Hepatocyte (in vitro differentiated cells): ENCODE data around the gene HNRNPLL. TPM values are rescaled to one million over a fixed set of nuclear protein-coding genes. Genes with fewer than 3 reads are reported as not detected.
"Not testable (repeated sequence)": the region's sequence is repeated elsewhere in the genome, so short reads cannot be mapped to it uniquely, and the experiment has no call there.

Experiments
- DNase-seq: peaks from one replicate; pipeline ENCODE4 v3.0.0-alpha.2; 2016; ENCODE audit warnings: low spot score
- H2AFZ ChIP-seq: fragments of 200-600 bp; sonication (generic); 2 replicates; pipeline ENCODE4 v1.6.0; 2016; ENCODE audit warnings: antibody characterized with exemption, mild to moderate bottlenecking
- H3K27ac ChIP-seq: fragments of 200-600 bp; sonication (generic); 2 replicates; pipeline ENCODE4 v1.5.1; 2016; ENCODE audit warnings: mild to moderate bottlenecking
- H3K27me3 ChIP-seq: fragments of 200-600 bp; sonication (generic); 2 replicates; pipeline ENCODE4 v1.6.1; 2016
- H3K36me3 ChIP-seq: fragments of 200-600 bp; sonication (generic); replicated peaks from 2 replicates; pipeline ENCODE4 v1.5.1; 2016; ENCODE audit warnings: low read depth; ENCODE audit not compliant: insufficient read depth
- H3K4me1 ChIP-seq: fragments of 200-600 bp; sonication (generic); 2 replicates; pipeline ENCODE4 v1.5.1; 2016; ENCODE audit warnings: mild to moderate bottlenecking, moderate library complexity; ENCODE audit not compliant: insufficient read depth
- H3K4me2 ChIP-seq: fragments of 200-600 bp; sonication (generic); 2 replicates; pipeline ENCODE4 v1.6.0; 2016
- H3K4me3 ChIP-seq: fragments of 200-600 bp; sonication (generic); 2 replicates; pipeline ENCODE4 v1.5.1; 2016; ENCODE audit warnings: mild to moderate bottlenecking
- H3K79me2 ChIP-seq: fragments of 200-600 bp; sonication (generic); 2 replicates; pipeline ENCODE4 v1.6.0; 2017; ENCODE audit warnings: mild to moderate bottlenecking
- H3K9me2 ChIP-seq: fragments of 200-600 bp; sonication (generic); replicated peaks from 2 replicates; pipeline ENCODE4 v1.6.0; 2017; ENCODE audit warnings: mild to moderate bottlenecking; ENCODE audit not compliant: insufficient read depth
- H3K9me3 ChIP-seq: fragments of 200-600 bp; sonication (generic); 2 replicates; pipeline ENCODE4 v1.5.1; 2016; ENCODE audit warnings: low read depth, mild to moderate bottlenecking
- H4K20me1 ChIP-seq: fragments of 200-600 bp; sonication (generic); 2 replicates; pipeline ENCODE4 v1.6.0; 2016; ENCODE audit warnings: mild to moderate bottlenecking; ENCODE audit not compliant: insufficient read depth, poor library complexity, severe bottlenecking
- EZH2 ChIP-seq: fragments of 200-600 bp; sonication (generic); IDR thresholded peaks from 2 replicates; pipeline ENCODE4 v1.6.1; 2016; ENCODE audit warnings: antibody characterized with exemption, mild to moderate bottlenecking, borderline replicate concordance
- EZH2phosphoT487 ChIP-seq: fragments of 200-600 bp; sonication (generic); IDR thresholded peaks from one replicate; pipeline ENCODE4 v1.6.1; 2018; ENCODE audit warnings: antibody characterized with exemption, mild to moderate bottlenecking, low read depth, moderate library complexity; ENCODE audit not compliant: unreplicated experiment, severe bottlenecking
- WGBS: methylation state at CpG from one replicate; pipeline ENCODE4 v1.1.6; 2016; ENCODE audit warnings: low lambda C conversion rate; ENCODE audit errors: missing lambda C conversion rate; 5-methylcytosine and 5-hydroxymethylcytosine counted together
- polyA plus RNA-seq: library from polyadenylated mRNA; unstranded; fragments of >200 nt; fragmentation: Nextera tagmentation; extraction: Ambion mirVana; gene quantifications from 2 replicates; pipeline ENCODE4 v1.2.1, GENCODE V29; 2016
- total RNA-seq: library from RNA; depleted of rRNA; stranded (reverse); fragments of >200 nt; gene quantifications from 2 replicates; pipeline ENCODE4 v1.2.3, GENCODE V29; 2014
- TF ChIP-seq, protein P1 (sequence below): fragments of 200-600 bp; sonication (generic); IDR thresholded peaks from 2 replicates; pipeline ENCODE4 v1.5.1; 2016; ENCODE audit warnings: antibody characterized with exemption, mild to moderate bottlenecking; ENCODE audit not compliant: poor library complexity

Gene HNRNPLL
- total and polyA plus RNA-seq, 2 experiments from 2014 or later: 37.6 to 55.7 TPM

DNA sequence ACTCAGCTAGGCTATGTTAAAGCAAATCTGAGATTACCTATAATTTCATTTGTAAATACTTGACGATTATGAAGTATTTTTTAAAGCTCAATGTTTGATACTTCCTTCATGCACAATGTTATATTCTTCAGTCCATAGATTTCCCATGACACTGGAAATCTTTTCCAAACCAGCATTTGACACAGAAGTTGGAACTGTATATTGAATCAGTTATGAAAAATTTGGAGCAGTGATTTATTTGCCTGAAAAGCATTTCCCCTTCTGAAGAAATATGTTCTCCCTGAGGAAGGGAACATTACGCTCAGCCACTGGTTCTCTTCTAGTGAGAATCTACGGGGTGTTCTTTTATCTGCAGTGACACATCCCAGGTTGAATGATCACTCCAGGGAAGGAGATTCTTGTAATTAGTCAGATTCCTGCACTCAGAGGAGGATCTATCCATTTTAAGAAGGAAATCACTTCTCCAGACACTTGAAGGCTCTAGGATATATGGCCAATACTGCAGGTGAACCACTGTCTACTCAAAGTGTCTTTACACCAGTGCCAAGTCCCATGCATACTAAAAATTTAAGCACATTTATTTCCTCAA lies 64.7 kb downstream of the HNRNPLL start:
- H3K9me2 ChIP-seq: no peaks in the 10 kb centered on the region
- no peaks in the 10 kb centered on the region for H3K36me3 ChIP-seq
- no peaks in the 10 kb centered on the region for H4K20me1 ChIP-seq
- 59% methylated on average over 3 of the region's 3 CpGs for WGBS
- no peaks in the 10 kb centered on the region for H3K4me1 ChIP-seq
- H3K4me2 ChIP-seq: no peak overlapping the region
- H3K27ac ChIP-seq: no peak overlapping the region
- H3K4me3 ChIP-seq: no peak overlapping the region
- no peak overlapping the region for H2AFZ ChIP-seq
- DNase-seq: no peak
- no peaks in the 10 kb centered on the region for H3K27me3 ChIP-seq
- H3K79me2 ChIP-seq: no peaks in the 10 kb centered on the region
- TF ChIP-seq, protein P1, sequence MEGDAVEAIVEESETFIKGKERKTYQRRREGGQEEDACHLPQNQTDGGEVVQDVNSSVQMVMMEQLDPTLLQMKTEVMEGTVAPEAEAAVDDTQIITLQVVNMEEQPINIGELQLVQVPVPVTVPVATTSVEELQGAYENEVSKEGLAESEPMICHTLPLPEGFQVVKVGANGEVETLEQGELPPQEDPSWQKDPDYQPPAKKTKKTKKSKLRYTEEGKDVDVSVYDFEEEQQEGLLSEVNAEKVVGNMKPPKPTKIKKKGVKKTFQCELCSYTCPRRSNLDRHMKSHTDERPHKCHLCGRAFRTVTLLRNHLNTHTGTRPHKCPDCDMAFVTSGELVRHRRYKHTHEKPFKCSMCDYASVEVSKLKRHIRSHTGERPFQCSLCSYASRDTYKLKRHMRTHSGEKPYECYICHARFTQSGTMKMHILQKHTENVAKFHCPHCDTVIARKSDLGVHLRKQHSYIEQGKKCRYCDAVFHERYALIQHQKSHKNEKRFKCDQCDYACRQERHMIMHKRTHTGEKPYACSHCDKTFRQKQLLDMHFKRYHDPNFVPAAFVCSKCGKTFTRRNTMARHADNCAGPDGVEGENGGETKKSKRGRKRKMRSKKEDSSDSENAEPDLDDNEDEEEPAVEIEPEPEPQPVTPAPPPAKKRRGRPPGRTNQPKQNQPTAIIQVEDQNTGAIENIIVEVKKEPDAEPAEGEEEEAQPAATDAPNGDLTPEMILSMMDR: no peak
- no peak for TF ChIP-seq EZH2
- no peak for TF ChIP-seq EZH2phosphoT487
- H3K9me3 ChIP-seq: no peaks in the 10 kb centered on the region

DNA sequence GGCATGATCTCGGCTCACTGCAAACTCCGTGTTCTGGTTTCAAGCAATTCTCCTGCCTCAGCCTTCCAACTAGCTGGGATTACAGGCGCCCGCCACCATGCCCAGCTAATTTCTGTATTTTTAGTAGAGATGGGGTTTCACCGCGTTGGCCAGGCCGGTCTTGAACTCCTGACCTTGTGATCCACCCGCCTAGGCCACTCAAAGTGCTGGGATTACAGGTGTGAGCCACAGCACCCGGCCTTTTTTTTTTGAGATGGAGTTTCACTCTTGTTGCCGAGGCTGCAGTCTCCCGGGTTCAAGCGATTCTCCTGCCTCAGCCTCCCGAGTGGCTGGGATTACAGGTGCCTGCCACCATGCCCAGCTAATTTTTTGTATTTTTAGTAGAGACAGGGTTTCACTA lies 65.4 kb downstream of the HNRNPLL start:
- not testable (repeated sequence) for H2AFZ ChIP-seq, DNase-seq, H3K4me1 ChIP-seq, H3K9me2 ChIP-seq, H3K9me3 ChIP-seq, H3K4me2 ChIP-seq, H3K36me3 ChIP-seq, H3K79me2 ChIP-seq, H3K27me3 ChIP-seq, H3K27ac ChIP-seq, H4K20me1 ChIP-seq, H3K4me3 ChIP-seq
- 93% methylated on average over 13 of the region's 13 CpGs for WGBS

DNA sequence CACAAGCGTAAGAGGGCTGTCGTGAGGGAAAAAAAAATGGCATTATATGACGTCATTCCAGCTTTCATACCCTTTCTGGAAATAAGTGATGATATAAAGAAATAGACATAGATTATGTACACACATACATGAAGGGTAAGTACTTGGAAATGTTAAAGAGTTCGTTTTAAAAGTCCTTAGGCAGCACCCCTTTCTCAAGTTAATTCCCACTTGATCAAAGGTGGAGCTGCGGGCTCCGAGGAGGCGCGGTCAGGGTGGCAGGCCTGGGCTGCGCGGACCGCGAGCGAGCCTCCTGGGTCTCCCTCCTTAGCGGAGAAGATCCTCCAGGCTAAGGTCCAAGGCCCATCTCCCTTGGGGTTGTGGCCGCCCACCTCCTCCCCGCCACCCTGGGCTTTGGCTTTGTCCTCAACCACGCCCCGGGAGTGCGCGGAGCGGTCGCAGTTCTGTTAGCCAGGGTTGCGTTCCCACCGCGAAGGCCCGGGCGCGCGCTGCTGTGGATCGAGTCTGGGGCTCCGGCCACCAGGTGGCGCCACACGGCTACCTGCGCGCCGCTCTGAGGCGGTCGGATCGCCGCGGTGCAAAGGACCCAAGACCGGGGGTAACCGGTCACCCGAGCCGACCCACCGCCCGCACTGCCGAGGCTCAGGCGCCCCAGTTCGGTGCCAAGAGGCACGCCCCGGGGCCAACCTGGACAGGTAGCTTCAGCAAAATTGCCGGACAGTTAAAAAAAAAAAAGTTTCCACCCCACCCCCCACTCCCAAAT lies 66.8 kb downstream of the HNRNPLL start:
- no peak overlapping the region for H3K27ac ChIP-seq
- no peaks in the 10 kb centered on the region for H4K20me1 ChIP-seq
- H3K4me3 ChIP-seq: peak overlapping the region; percentile 67
- 8% methylated on average over 53 of the region's 53 CpGs for WGBS
- no peaks in the 10 kb centered on the region for H3K4me1 ChIP-seq
- peak; percentile 91 for DNase-seq
- TF ChIP-seq EZH2phosphoT487: no peak
- TF ChIP-seq EZH2: no peak
- TF ChIP-seq, protein P1: peak; percentile 95
- no peaks in the 10 kb centered on the region for H3K79me2 ChIP-seq
- H3K9me2 ChIP-seq: no peaks in the 10 kb centered on the region
- peak overlapping the region; percentile 98 for H2AFZ ChIP-seq
- no peaks in the 10 kb centered on the region for H3K36me3 ChIP-seq
- H3K27me3 ChIP-seq: no peaks in the 10 kb centered on the region
- H3K9me3 ChIP-seq: no peaks in the 10 kb centered on the region
- peak overlapping the region; percentile 99 for H3K4me2 ChIP-seq

DNA sequence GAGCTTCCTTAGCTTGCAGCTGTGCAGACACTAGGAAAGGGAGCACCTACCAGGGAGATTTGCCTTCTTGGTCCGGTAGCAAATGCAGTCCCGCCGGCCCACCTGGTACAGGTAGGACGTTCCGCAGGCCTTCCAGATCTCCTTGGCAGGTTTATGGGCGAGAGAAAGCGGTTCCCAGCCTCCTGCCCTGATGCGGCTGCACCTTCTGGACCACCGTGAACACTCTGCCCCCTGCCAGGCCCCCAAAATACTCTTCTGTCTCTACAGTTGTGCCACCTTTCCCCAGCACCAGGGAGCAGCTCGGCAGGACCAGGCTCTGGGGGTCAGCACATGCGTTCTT lies 67.4 kb downstream of the HNRNPLL start:
- WGBS: 86% methylated on average over 11 of the region's 11 CpGs
- H3K9me2 ChIP-seq: no peaks in the 10 kb centered on the region
- DNase-seq: no peak
- TF ChIP-seq EZH2 (no peak), EZH2phosphoT487 (no peak)
- TF ChIP-seq, protein P1: no peak
- no peaks in the 10 kb centered on the region for H3K27me3 ChIP-seq
- no peaks in the 10 kb centered on the region for H4K20me1 ChIP-seq
- no peaks in the 10 kb centered on the region for H3K79me2 ChIP-seq
- no peak overlapping the region for H3K4me3 ChIP-seq
- no peak overlapping the region for H3K27ac ChIP-seq
- H3K4me1 ChIP-seq: no peaks in the 10 kb centered on the region
- no peak overlapping the region for H2AFZ ChIP-seq
- H3K36me3 ChIP-seq: no peaks in the 10 kb centered on the region
- no peaks in the 10 kb centered on the region for H3K9me3 ChIP-seq
- H3K4me2 ChIP-seq: peak overlapping the region; percentile 99
